A549 (cell line): ENCODE data around the gene MYLK4.

ENCODE experiments used
- ATOH8 ChIP-seq: fragments of 250-450 bp; sonication (Bioruptor Pico); IDR thresholded peaks from 2 replicates; pipeline ENCODE4 v1.5.0; 2020; ENCODE audit warnings: low read depth, mild to moderate bottlenecking, moderate library complexity
- CTCF ChIP-seq: fragments of >200 bp; sonication (Bioruptor Twin); formaldehyde crosslinking; IDR thresholded peaks from 3 replicates; pipeline ENCODE4 v1.5.1; 2016
- EP300 ChIP-seq, 2 experiments: fragments of >200 bp; sonication (Bioruptor Twin); formaldehyde crosslinking; IDR thresholded peaks; 2 replicates in 1 of 2; 3 replicates in 1 of 2; pipeline ENCODE4 v1.6.1; 2016 to 2017
- JUNB ChIP-seq: fragments of >200 bp; sonication (Bioruptor Twin); formaldehyde crosslinking; IDR thresholded peaks from 2 replicates; pipeline ENCODE4 v1.6.1; 2016
- MYC ChIP-seq: IDR thresholded peaks from 2 replicates; pipeline ENCODE4 v1.6.1; 2012; ENCODE audit warnings: mild to moderate bottlenecking, inconsistent platforms, low read length, improper control_type of control experiment, borderline replicate concordance
- NFE2L2 ChIP-seq: fragments of 150-350 bp; conservative IDR thresholded peaks from 2 replicates; pipeline ENCODE4 v1.6.1; 2014; ENCODE audit warnings: low read length
- PBX3 ChIP-seq: IDR thresholded peaks from 2 replicates; pipeline ENCODE4 v1.6.1; 2012
- POLR2A ChIP-seq: IDR thresholded peaks from 2 replicates; pipeline ENCODE4 v1.6.1; 2012; ENCODE audit warnings: mild to moderate bottlenecking, low read length
- RAD21 ChIP-seq, 2 experiments: fragments of >200 bp in 1 of 2; sonication (Bioruptor Twin) in 1 of 2; formaldehyde crosslinking in 1 of 2; IDR thresholded peaks in 1 of 2; conservative IDR thresholded peaks in 1 of 2; 2 replicates in 1 of 2; 3 replicates in 1 of 2; pipeline ENCODE4 v1.6.1; 2012 to 2018; ENCODE audit warnings: inconsistent platforms in 1 of 2
- RFX5 ChIP-seq: fragments of 450-650 bp; IDR thresholded peaks from 2 replicates; pipeline ENCODE4 v1.7.1; 2014; ENCODE audit warnings: antibody characterized with exemption, mild to moderate bottlenecking, moderate library complexity
- USF2 ChIP-seq: fragments of 450-650 bp; IDR thresholded peaks from 2 replicates; pipeline ENCODE4 v1.6.1; 2014; ENCODE audit warnings: antibody characterized with exemption
- ZFP36 ChIP-seq: fragments of 450-650 bp; IDR thresholded peaks from 2 replicates; pipeline ENCODE4 v1.6.1; 2014; ENCODE audit warnings: borderline replicate concordance; ENCODE audit not compliant: partially characterized antibody

GRCh38 chr6:2619651-2620050 is 131.1 kb downstream of the MYLK4 start:
- no peak for TF ChIP-seq MYC
- TF ChIP-seq RFX5 = no peak
- TF ChIP-seq POLR2A = no peak
- TF ChIP-seq CTCF = no peak
- no peak for TF ChIP-seq PBX3
- TF ChIP-seq RAD21 (conservative IDR thresholded peaks at IDR 0.05 in 1 of 2, IDR thresholded peaks at IDR 0.05 in 1 of 2) = no peak
- no peak for TF ChIP-seq EP300 (IDR thresholded peaks at IDR 0.05)
- TF ChIP-seq ATOH8 (CRISPR knock-in tag) = no peak
- no peak for TF ChIP-seq JUNB
- no peak for TF ChIP-seq NFE2L2
- TF ChIP-seq ZFP36 = no peak
- no peak for TF ChIP-seq USF2
